Measurements from ENCODE around the gene DIMT1.
A peak's percentile ranks its signal among the peaks of the same experiment; 100 is the strongest.

The DIMT1 gene

DNA sequence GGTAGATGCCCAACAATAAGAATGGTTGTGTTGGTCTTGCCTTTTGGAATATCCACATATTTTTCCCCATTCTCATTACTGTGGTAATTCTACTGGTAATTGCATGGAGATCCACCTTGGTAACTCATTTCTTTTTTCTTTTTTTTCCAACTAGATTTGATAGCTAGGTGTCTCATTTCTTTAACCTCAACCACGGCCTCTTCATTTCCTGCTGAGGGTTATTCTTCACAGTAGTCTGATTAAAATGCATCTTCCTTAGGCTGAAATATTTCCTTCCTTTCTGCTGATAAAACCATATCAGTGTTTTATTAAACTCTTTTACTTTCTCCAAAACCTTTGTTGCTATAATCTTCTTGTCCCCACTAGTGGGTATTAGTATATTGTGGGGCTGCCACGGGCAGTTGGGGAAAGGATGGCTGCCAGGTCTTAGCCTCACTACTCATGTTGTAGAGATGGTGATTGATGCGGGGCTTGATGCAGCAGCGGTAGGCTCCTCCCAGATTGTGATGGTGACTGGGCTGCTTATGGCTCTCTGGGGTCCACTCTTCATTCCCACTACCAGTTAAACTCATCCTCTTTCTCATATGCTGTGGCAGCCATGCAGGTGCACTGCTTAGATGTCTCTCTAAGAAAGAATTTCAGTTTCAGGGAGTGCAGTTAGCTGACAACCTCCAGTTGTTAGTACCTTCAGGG is 61.8 kb downstream of the DIMT1 start:
- TF ChIP-seq, protein P1, sequence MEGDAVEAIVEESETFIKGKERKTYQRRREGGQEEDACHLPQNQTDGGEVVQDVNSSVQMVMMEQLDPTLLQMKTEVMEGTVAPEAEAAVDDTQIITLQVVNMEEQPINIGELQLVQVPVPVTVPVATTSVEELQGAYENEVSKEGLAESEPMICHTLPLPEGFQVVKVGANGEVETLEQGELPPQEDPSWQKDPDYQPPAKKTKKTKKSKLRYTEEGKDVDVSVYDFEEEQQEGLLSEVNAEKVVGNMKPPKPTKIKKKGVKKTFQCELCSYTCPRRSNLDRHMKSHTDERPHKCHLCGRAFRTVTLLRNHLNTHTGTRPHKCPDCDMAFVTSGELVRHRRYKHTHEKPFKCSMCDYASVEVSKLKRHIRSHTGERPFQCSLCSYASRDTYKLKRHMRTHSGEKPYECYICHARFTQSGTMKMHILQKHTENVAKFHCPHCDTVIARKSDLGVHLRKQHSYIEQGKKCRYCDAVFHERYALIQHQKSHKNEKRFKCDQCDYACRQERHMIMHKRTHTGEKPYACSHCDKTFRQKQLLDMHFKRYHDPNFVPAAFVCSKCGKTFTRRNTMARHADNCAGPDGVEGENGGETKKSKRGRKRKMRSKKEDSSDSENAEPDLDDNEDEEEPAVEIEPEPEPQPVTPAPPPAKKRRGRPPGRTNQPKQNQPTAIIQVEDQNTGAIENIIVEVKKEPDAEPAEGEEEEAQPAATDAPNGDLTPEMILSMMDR (IDR thresholded peaks at IDR 0.05) = no peak

DNA sequence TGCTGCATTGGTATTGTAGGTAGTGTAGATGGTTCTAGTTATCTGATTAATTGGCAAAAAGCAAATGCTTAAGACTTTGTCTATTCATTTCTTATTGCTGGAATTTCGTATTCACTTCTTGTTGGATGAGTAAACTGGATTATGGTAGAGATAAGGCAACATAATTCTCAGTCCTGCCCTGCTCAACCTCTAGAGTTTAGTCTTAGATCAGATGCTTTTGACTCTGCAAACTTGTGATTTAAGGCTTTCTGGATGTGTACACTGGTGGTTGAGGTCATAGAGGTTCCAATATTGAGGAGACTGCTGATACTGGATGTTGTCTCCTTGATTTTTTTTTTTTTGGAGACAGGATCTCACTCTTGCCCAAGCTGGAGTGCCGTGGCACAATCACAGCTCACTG is 62.7 kb downstream of the DIMT1 start:
- TF ChIP-seq, protein P1 (IDR thresholded peaks at IDR 0.05) = no peak

DNA sequence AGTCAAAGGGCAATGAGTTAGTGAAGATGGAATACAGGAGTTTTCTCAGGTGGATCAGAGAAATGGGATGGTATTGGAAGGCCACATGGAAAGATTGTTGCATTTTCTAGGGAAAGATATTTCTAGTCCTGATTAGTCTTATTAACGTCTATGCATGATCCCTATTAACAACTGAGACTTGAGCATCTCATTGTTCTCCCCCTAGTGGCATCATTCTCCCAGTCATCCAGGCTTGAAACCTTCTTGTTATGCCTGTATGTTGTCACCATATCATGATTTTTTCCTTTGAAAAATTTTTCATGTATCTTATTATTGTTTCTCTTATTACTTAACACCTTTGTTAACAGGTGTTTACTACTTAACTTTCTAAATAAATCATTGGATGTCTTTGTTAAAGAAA is 63.3 kb downstream of the DIMT1 start:
- TF ChIP-seq, protein P1 (IDR thresholded peaks at IDR 0.05) = peak; percentile 52

Data from LNCAP (cell line).